ENCODE data around the gene ATL1.

ATL1 gene

DNA sequence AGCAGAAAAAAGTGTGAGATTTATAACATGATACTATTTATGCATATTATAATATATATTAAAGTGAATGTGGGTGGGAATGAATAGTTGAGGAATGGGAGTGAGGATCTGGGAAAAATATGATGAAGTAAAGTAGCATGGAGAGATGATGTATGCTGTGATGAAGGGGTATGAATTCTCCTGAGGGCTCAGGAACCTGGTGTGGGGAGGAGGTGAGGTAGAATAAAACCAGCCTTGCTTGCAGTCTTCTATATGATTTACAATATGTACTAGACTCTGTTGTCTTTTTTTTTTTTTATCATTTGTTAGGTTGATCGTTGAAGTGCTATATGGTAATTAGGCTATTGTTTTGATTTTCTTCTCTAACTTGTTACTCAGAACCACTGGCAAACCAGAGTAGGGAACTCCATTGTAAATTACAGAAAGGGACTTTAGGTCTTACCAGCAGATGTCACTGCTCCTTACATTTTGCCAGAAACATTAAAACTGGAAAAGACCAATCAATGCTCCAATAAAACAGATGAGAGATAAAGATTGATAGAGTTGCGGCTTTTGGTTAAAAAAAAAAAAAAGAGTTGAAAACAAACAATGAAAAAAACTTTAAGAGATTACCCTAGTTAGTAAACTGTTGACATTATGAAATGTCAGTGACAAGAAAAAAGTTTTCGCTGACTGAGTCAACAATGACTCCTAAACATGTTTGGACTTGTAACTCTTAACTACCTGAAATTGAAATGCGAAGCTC lies 39.9 kb downstream of the ATL1 start (continued):
- TF ChIP-seq IKZF3 (tag by site-specific recombination; IDR thresholded peaks at IDR 0.05) = peak; percentile 61
- TF ChIP-seq SP7 (tag by site-specific recombination; IDR thresholded peaks at IDR 0.05) = peak; percentile 66
- TF ChIP-seq ZBTB48 (tag by site-specific recombination; IDR thresholded peaks at IDR 0.05) = no peak
- no peak for TF ChIP-seq ZNF157 (tag by site-specific recombination; IDR thresholded peaks at IDR 0.05)
- no peak for TF ChIP-seq ZNF596 (tag by site-specific recombination; IDR thresholded peaks at IDR 0.05)
- no peak for TF ChIP-seq ZNF768 (tag by site-specific recombination; IDR thresholded peaks at IDR 0.05)
- no peak for TF ChIP-seq ZBTB8A (tag by site-specific recombination; IDR thresholded peaks at IDR 0.05)
- no peak for TF ChIP-seq ZNF394 (tag by site-specific recombination; IDR thresholded peaks at IDR 0.05; ENCODE audit: borderline replicate concordance)
- TF ChIP-seq ZNF416 (tag by site-specific recombination; IDR thresholded peaks at IDR 0.05) = no peak
- no peak for TF ChIP-seq ZNF621 (tag by site-specific recombination; IDR thresholded peaks at IDR 0.05)
- peak; percentile 78 for TF ChIP-seq PRDM1 (tag by site-specific recombination; IDR thresholded peaks at IDR 0.05)
- no peak for TF ChIP-seq AEBP2 (tag by site-specific recombination; IDR thresholded peaks at IDR 0.05; ENCODE audit: borderline replicate concordance)
- no peak for TF ChIP-seq ZNF510 (tag by site-specific recombination; IDR thresholded peaks at IDR 0.05; ENCODE audit: insufficient replicate concordance)
- no peak for TF ChIP-seq ZFP41 (tag by site-specific recombination; IDR thresholded peaks at IDR 0.05; ENCODE audit: borderline replicate concordance)
- no peak for TF ChIP-seq ZBTB10 (tag by site-specific recombination; IDR thresholded peaks at IDR 0.05)
- no peak for TF ChIP-seq ZNF423 (tag by site-specific recombination; IDR thresholded peaks at IDR 0.05)
- TF ChIP-seq ZNF23 (tag by site-specific recombination; IDR thresholded peaks at IDR 0.05; ENCODE audit: borderline replicate concordance) = no peak
- peak; percentile 58 for TF ChIP-seq ZNF629 (tag by site-specific recombination; IDR thresholded peaks at IDR 0.05)
- TF ChIP-seq, protein P1, sequence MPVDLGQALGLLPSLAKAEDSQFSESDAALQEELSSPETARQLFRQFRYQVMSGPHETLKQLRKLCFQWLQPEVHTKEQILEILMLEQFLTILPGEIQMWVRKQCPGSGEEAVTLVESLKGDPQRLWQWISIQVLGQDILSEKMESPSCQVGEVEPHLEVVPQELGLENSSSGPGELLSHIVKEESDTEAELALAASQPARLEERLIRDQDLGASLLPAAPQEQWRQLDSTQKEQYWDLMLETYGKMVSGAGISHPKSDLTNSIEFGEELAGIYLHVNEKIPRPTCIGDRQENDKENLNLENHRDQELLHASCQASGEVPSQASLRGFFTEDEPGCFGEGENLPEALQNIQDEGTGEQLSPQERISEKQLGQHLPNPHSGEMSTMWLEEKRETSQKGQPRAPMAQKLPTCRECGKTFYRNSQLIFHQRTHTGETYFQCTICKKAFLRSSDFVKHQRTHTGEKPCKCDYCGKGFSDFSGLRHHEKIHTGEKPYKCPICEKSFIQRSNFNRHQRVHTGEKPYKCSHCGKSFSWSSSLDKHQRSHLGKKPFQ (tag by site-specific recombination; IDR thresholded peaks at IDR 0.05) = no peak
- no peak for TF ChIP-seq ZNF747 (tag by site-specific recombination; IDR thresholded peaks at IDR 0.05)
- TF ChIP-seq ZNF843 (tag by site-specific recombination; IDR thresholded peaks at IDR 0.05) = peak; percentile 65
- no peak for TF ChIP-seq SP3 (tag by site-specific recombination; IDR thresholded peaks at IDR 0.05)
- TF ChIP-seq, protein P2, sequence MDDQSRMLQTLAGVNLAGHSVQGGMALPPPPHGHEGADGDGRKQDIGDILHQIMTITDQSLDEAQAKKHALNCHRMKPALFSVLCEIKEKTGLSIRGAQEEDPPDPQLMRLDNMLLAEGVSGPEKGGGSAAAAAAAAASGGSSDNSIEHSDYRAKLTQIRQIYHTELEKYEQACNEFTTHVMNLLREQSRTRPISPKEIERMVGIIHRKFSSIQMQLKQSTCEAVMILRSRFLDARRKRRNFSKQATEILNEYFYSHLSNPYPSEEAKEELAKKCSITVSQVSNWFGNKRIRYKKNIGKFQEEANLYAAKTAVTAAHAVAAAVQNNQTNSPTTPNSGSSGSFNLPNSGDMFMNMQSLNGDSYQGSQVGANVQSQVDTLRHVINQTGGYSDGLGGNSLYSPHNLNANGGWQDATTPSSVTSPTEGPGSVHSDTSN (CRISPR knock-in tag; IDR thresholded peaks at IDR 0.05) = no peak
- TF ChIP-seq ZNF211 (tag by site-specific recombination; IDR thresholded peaks at IDR 0.05; ENCODE audit: low read depth) = no peak
- TF ChIP-seq ZNF404 (tag by site-specific recombination; IDR thresholded peaks at IDR 0.05) = no peak
- TF ChIP-seq ZNF670 (tag by site-specific recombination; IDR thresholded peaks at IDR 0.05; ENCODE audit: low read depth) = no peak
- TF ChIP-seq, protein P3, sequence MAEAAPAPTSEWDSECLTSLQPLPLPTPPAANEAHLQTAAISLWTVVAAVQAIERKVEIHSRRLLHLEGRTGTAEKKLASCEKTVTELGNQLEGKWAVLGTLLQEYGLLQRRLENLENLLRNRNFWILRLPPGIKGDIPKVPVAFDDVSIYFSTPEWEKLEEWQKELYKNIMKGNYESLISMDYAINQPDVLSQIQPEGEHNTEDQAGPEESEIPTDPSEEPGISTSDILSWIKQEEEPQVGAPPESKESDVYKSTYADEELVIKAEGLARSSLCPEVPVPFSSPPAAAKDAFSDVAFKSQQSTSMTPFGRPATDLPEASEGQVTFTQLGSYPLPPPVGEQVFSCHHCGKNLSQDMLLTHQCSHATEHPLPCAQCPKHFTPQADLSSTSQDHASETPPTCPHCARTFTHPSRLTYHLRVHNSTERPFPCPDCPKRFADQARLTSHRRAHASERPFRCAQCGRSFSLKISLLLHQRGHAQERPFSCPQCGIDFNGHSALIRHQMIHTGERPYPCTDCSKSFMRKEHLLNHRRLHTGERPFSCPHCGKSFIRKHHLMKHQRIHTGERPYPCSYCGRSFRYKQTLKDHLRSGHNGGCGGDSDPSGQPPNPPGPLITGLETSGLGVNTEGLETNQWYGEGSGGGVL (tag by site-specific recombination; IDR thresholded peaks at IDR 0.05) = no peak

Measured in HEK293 (cell line).